ENCODE measurements around the gene HOXC10.

The HOXC10 gene

DNA sequence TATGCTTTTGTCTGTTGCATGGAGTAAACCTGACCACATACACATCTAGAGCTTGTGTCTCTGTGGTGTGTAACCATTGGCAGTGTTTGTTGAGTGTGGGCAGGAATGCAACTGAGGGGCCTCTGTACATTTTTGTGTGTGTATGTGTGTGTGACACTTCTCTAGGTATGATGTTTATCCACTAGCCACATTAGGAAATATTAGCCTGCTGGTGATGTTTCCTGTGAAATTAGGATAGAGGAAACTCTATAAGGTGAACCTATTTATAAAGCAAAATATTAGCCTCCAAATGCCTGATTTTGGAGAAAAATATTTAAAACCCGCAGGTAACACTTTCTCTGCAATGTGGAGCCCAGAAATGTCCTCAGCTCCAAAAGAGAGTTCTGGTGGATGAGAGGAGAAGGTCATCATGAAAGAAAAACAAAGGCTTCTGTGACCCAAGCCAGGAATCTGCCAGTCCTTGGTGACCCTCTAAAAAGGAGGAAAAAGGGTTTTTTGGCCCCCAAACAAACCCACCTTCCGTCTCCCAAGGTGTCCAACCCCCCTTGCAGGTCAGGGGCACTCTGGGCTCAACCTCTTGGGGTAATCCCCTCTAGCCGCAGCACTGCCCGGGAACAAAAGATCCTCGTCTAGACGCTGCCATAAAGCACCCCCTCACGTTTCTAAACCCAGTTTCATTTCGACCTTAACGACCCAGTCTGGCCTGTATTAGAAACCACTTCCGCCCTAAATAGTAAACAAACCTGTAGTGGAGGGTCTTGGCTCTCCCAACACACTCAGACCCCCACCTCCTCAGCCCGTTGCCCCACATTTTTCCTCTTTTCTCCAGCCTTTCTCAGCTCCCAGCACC, 7.1 kb upstream of the HOXC10 start:
- no peak for DNase-seq

- DNase-seq, result no peak
Measured at GRCh38 chr12:53978477-53979356, 6.2 kb upstream of the HOXC10 start.

DNA sequence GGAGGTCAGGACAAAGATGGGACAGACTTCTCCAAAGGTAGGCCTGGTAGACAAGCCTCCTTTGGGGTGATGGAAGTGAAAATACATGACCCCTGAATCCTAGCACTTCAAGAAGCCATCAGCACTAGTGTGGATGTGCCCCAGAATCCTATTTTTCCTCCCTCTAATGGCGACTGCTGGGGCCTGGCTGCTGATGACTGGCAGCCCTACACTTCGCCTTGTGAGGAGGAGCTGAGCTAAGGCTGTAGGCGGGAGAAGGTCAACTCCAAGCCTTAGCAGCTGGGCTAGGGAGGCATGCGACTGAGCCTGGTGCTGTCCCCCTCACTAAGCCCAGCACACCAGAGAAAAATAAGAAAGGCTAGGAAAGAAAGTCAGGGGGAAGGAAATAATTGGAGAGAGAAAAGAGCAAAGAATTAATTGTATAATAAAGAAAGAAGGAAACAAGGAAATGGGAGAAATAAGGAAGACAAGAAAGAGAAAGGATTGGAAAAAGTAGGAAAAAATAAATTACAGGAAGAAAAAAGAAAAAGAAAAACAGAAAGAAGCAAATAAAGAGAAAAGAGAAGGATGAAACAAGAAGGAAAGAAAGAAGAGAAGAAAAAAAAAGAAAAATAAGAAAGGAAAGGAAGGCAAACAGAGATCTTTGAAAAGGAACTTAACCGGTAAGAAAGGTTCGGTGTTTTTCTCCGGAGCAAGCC, 4.7 kb upstream of the HOXC10 start:
- no peak for DNase-seq

GRCh38 chr12:53980802-53981496, 4.0 kb upstream of the HOXC10 start:
- no peak for DNase-seq

GRCh38 chr12:53981634-53982565, 3.0 kb upstream of the HOXC10 start:
- DNase-seq, result no peak

DNA sequence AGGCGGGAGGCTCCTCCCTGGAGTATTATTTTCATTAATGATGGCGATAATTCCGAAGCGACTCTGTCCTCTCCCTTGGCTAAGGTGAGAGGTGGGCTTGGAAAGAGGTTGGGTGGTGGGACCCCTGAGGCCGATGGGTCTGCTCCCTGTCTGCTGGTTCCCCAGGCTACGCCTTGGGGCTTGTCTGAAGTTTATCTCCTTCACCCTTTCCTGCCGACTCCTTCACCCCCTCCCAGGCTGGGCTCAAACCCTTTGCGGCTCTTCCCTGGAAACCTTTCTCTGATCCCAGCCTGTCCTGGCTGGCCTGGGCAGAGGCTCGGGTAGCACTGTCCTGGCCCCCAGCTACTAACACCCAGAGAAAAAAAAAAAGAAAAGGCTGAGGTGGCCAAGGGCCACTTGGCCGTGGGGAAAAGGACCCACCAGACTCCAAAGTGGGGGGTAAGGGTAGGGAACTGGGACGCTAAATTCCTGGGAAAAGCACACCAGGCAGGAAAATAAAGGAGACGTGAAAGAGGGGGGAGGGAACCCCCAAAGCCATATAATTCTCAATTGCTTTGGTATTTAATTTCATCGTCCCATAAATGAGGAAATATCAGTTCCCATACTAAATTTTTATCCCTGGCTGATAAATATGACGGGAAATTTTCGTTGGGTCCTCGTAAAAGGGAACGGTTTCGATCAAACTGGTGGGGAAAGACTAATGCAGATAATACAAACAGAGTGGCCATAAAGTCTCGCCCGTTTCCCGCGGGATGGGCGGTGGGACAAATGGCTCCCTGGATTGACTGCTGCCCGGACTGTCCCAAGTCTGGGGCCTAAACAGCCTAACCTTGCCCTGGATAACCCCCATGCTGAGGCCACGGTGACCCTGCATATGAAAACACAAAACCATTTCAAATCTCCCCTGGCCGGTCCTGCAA, 2.0 kb upstream of the HOXC10 start:
- no peak for DNase-seq

- DNase-seq, result no peak
Measured at GRCh38 chr12:53983568-53983949, 1.4 kb upstream of the HOXC10 start.

DNA sequence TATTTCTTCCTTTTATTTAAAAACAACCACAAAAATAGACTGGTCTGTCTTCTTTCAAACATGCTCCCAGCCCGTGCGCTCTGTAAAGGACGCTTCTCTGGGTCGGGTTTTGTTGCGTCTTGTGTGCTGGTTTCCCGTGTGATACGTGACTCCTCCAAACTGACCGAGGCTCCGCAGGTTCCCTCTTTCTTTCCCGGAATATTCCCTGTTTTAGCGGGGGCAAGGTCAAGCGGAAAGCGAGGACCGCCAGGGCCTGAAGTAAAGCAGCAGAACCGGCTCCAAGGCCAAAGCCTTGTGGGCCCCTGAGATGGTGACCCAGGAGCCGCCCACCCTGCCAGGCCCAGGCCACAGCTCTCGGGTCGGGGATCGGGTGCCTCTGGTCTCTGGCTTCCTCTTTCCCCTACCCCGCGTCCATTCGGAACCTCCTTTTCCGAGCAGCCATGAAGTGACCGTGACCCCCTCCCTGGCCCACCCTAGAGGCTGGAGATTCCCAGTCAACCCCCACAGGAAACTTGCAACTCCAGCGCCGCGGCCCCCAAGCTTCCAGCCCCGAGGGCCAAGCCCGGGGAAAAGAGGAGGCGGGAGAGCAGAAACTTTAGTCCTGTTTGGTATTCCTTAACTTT, 885 bp upstream of the HOXC10 start:
- DNase-seq, result no peak

- DNase-seq, result no peak
Measured at GRCh38 chr12:53985692-53985993, 697 bp downstream of the HOXC10 start.

DNA sequence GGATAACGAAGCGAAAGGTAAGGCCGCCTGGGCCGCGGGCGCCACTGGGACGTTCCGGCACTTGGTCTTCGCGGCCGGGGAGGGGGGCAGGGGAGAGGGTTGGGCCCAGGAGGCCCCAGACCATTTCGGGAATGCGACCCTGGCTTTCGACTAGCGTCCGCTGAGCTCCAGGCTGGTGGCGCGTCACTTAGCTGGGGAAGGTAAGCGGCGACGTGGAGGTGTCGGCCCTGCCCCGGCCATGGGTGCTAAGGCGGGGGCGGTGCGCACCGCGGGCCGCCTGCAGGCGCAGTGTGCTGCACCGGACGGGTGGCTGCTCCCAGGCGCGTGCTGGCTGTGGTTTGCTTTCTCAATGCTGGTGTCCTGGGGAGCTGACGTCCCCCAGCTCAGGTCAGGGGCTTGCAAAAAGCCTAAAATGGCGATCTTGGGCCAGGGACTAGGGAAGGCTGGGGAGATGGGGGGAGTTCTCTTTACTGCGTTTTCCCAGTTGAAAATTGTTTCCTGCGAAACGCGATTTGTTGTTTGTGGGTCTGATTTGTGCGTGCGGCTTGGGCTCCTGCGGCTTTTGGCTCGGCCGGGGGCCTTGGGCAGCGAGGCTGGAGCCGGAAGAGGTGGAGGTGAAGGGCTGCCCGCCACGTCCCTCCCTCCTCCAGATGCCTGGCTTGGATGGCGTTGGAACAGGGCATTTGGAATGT, 1.2 kb downstream of the HOXC10 start:
- DNase-seq, result no peak

GRCh38 chr12:53986686-53987483, 1.9 kb downstream of the HOXC10 start:
- DNase-seq, result no peak

DNA sequence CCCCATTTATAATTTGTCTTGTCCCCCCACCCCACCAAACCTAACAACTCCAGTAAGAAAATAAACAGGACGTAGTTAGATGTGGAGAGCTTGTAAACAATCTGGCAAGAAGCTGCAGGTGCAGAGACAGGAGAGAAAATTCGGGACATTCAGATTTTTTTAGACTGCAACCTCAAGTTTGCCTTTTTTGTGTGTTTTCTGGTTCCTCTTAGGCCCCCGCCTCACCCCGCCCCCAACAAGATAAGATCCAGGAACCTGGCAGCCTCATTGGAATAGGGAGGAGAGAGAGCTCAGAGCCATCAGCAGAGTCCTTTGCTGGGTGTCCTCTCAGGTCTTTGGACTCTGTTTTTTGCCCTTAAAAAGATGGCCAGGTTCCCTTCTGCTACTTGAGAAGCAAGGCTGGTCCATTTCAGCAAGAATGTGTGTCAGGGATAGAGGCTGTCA, 2.9 kb downstream of the HOXC10 start:
- no peak for DNase-seq

GRCh38 chr12:53988541-53989226, 3.7 kb downstream of the HOXC10 start:
- DNase-seq, result no peak

DNA sequence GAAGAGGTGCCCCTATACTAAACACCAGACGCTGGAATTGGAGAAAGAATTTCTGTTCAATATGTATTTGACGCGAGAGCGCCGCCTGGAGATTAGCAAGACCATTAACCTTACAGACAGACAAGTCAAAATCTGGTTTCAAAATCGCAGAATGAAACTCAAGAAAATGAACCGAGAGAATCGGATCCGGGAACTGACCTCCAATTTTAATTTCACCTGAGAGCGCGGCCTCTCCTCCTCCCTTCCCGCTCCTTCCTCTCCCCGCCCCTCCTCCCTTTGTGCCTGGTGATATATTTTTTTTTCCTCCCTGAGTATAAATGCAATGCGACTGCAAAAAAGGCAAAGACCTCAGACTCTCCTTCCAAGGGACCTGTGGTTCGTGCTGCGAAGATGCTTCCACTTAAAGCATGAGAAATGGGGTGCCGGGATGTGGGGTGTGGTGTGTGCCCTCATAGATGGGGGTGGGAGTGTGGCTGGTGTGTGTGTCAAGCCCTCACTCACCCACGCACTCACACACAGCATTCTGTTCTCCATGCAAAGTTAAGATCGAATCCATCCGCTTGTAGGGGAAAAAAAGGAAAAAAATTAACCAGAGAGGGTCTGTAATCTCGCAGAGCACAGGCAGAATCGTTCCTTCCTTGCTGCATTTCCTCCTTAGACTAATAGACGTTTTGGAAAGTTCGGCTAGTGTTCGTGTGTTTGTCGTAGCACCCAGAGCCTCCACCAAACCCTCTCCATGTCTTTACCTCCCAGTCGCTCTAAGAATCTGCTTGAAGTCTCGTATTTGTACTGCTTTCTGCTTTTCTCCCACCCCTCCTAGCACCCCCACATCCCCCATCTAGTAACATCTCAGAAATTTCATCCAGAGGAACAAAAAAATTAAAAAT, 4.5 kb downstream of the HOXC10 start:
- DNase-seq, result no peak

- peak; percentile 26 for DNase-seq
Measured at GRCh38 chr12:53990311-53991076, 5.5 kb downstream of the HOXC10 start.

DNA sequence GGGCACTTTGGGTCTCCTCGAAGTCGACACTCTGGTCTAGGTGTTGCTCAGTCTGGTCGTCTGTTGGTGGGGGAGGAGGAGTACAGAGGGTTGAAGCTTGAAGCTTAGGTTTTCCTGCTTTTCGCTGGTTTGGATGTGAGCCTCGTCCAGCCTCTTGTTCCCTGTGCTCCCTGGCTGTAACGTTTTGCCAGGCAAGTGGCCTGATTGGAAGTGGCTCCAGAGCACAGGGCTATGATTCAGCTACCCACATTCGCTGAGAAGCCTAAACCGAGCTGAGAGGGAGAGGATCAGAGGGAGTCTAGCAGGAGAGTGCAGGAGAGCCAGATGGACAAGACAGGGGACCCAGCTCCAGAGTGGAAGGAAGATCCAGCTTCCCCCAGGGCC, 6.1 kb downstream of the HOXC10 start:
- DNase-seq, result no peak
